Neural progenitor cell (in vitro differentiated cells): ENCODE measurements around the gene VANGL2. TPM values are rescaled to one million over a fixed set of nuclear protein-coding genes. Genes with fewer than 3 reads are reported as not detected.

Experiments
- DNase-seq: peaks from one replicate; pipeline ENCODE4 v3.0.0-alpha.2; 2016; ENCODE audit warnings: low spot score
- H2AFZ ChIP-seq: fragments of 200-600 bp; sonication (generic); replicated peaks from 2 replicates; pipeline ENCODE4 v1.6.1; 2016; ENCODE audit warnings: antibody characterized with exemption
- H3F3A ChIP-seq: fragments of 200-600 bp; sonication (generic); 2 replicates; pipeline ENCODE4 v1.6.1; 2016; ENCODE audit warnings: antibody characterized with exemption, low read depth
- H3K27ac ChIP-seq: fragments of 200-600 bp; sonication (generic); 2 replicates; pipeline ENCODE4 v1.5.1; 2016; ENCODE audit warnings: mild to moderate bottlenecking
- H3K27me3 ChIP-seq: fragments of 200-600 bp; sonication (generic); 2 replicates; pipeline ENCODE4 v1.6.1; 2016; ENCODE audit warnings: mild to moderate bottlenecking, moderate library complexity
- H3K36me3 ChIP-seq: fragments of 200-600 bp; sonication (generic); 2 replicates; pipeline ENCODE4 v1.5.1; 2016
- H3K4me1 ChIP-seq: fragments of 200-600 bp; sonication (generic); 2 replicates; pipeline ENCODE4 v1.6.1; 2016; ENCODE audit warnings: mixed run types
- H3K4me2 ChIP-seq: fragments of 200-600 bp; sonication (generic); 2 replicates; pipeline ENCODE4 v1.6.1; 2016
- H3K4me3 ChIP-seq: fragments of 200-600 bp; sonication (generic); 2 replicates; pipeline ENCODE4 v1.5.1; 2016
- H3K79me2 ChIP-seq: fragments of 200-600 bp; sonication (generic); 2 replicates; pipeline ENCODE4 v1.6.1; 2016; ENCODE audit warnings: low read depth
- H3K9ac ChIP-seq: fragments of 200-600 bp; sonication (generic); 2 replicates; pipeline ENCODE4 v1.6.1; 2016
- H3K9me3 ChIP-seq: fragments of 200-600 bp; sonication (generic); 2 replicates; pipeline ENCODE4 v1.5.1; 2016; ENCODE audit warnings: low read depth
- H4K20me1 ChIP-seq: fragments of 200-600 bp; sonication (generic); 2 replicates; pipeline ENCODE4 v1.6.1; 2016; ENCODE audit warnings: low read depth
- H3K27ac Mint-ChIP-seq: 3 replicates; pipeline ENCODE4 v1.8.0; 2021; ENCODE audit warnings: mixed read lengths
- H3K27me3 Mint-ChIP-seq: 2 replicates; pipeline ENCODE4 v1.8.0; 2022; ENCODE audit warnings: low read depth, mild to moderate bottlenecking, inconsistent platforms, moderate library complexity, mixed read lengths; ENCODE audit not compliant: insufficient read depth
- H3K36me3 Mint-ChIP-seq: 3 replicates; pipeline ENCODE4 v1.8.0; 2021; ENCODE audit warnings: mixed read lengths
- H3K4me1 Mint-ChIP-seq: 3 replicates; pipeline ENCODE4 v1.8.0; 2021; ENCODE audit warnings: mixed read lengths
- H3K4me3 Mint-ChIP-seq: 3 replicates; pipeline ENCODE4 v1.8.0; 2021; ENCODE audit warnings: mild to moderate bottlenecking, moderate library complexity, mixed read lengths
- H3K9me3 Mint-ChIP-seq: 3 replicates; pipeline ENCODE4 v1.8.0; 2020; ENCODE audit warnings: mixed read lengths
- EZH2 ChIP-seq: fragments of 200-600 bp; sonication (generic); IDR thresholded peaks from 2 replicates; pipeline ENCODE4 v1.6.1; 2017; ENCODE audit warnings: antibody characterized with exemption, mild to moderate bottlenecking, moderate library complexity
- EZH2phosphoT487 ChIP-seq: fragments of 200-600 bp; sonication (generic); IDR thresholded peaks from 2 replicates; pipeline ENCODE4 v1.6.1; 2017; ENCODE audit warnings: antibody characterized with exemption
- total RNA-seq: library from RNA; depleted of rRNA; stranded (reverse); fragments of >200 nt; gene quantifications from 2 replicates; pipeline ENCODE4 v1.2.3, GENCODE V29; 2015; ENCODE audit warnings: low replicate concordance
- TF ChIP-seq, protein P1 (sequence below): fragments of 200-600 bp; sonication (generic); IDR thresholded peaks from 2 replicates; pipeline ENCODE4 v1.5.1; 2017; ENCODE audit warnings: antibody characterized with exemption, mild to moderate bottlenecking

Gene VANGL2
- total RNA-seq, 1 donor from 2014 or later, result 23.0 TPM

DNA sequence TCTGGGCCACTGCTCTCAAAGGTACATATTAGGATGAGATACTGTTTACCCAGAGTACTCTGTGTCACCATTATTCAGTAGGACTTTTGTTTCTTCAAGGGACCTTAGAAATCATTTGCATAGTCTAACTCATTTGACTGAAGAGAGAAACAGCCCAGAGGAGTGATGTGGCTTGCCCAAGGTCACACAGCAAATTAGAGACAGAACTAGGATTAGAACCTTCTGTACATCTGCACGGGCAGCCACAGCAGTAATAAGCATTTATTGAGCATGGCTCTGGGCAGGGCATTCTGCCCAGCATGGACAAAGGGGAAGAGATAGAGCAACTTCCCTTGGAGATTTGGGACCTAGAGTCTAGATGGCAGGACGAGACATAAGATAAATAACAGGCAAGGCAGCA lies 39.2 kb upstream of the VANGL2 start:
- H3F3A ChIP-seq, result peaks cover 17% of the 10 kb centered on the region
- no peak for DNase-seq
- peaks cover 34% of the 10 kb centered on the region for H3K4me1 Mint-ChIP-seq
- peaks cover 19% of the 10 kb centered on the region for H3K36me3 Mint-ChIP-seq
- H3K9me3 ChIP-seq, result no peaks in the 10 kb centered on the region
- peaks cover 22% of the 10 kb centered on the region for H3K4me1 ChIP-seq
- no peak overlapping the region for H3K4me2 ChIP-seq
- no peak overlapping the region for H3K4me3 ChIP-seq
- H3K27me3 Mint-ChIP-seq, result peaks cover 8% of the 10 kb centered on the region
- no peaks in the 10 kb centered on the region for H3K27me3 ChIP-seq
- no peaks in the 10 kb centered on the region for H3K9me3 Mint-ChIP-seq
- TF ChIP-seq, protein P1, sequence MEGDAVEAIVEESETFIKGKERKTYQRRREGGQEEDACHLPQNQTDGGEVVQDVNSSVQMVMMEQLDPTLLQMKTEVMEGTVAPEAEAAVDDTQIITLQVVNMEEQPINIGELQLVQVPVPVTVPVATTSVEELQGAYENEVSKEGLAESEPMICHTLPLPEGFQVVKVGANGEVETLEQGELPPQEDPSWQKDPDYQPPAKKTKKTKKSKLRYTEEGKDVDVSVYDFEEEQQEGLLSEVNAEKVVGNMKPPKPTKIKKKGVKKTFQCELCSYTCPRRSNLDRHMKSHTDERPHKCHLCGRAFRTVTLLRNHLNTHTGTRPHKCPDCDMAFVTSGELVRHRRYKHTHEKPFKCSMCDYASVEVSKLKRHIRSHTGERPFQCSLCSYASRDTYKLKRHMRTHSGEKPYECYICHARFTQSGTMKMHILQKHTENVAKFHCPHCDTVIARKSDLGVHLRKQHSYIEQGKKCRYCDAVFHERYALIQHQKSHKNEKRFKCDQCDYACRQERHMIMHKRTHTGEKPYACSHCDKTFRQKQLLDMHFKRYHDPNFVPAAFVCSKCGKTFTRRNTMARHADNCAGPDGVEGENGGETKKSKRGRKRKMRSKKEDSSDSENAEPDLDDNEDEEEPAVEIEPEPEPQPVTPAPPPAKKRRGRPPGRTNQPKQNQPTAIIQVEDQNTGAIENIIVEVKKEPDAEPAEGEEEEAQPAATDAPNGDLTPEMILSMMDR, result no peak
- TF ChIP-seq EZH2phosphoT487 (no peak), EZH2 (no peak)
- H3K27ac ChIP-seq, result peak overlapping the region; percentile 79
- H3K36me3 ChIP-seq, result no peaks in the 10 kb centered on the region
- no peak overlapping the region for H3K9ac ChIP-seq
- H3K27ac Mint-ChIP-seq, result peak overlapping the region; percentile 64
- no peaks in the 10 kb centered on the region for H3K79me2 ChIP-seq
- H2AFZ ChIP-seq, result no peak overlapping the region
- no peak overlapping the region for H3K4me3 Mint-ChIP-seq
- no peaks in the 10 kb centered on the region for H4K20me1 ChIP-seq

DNA sequence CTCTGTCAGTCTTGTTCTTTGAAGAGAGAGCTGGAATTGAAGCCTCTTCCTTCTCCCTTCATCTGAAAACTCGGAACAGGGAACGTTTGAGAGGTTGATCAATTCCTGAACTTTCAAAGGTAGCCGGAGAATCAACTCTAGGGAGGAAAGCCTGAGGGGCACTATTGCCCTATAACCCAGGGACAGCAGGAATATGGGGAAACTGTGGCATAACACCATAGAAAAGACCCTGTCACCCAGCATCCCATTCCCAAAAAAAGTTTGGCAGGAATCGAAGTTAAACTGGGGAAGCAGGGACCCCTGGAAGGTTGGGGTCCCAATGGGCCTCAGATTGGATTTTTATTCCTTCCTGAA lies 38.6 kb upstream of the VANGL2 start:
- Histone ChIP-seq H3K9ac (peak overlapping the region; percentile 6), H3K4me3 (no peak overlapping the region), H3K4me2 (no peak overlapping the region), H3K27me3 (no peaks in the 10 kb centered on the region), H3K9me3 (no peaks in the 10 kb centered on the region), H3F3A (peaks cover 17% of the 10 kb centered on the region), H3K27ac (peak overlapping the region; percentile 79), H3K79me2 (no peaks in the 10 kb centered on the region), H3K36me3 (no peaks in the 10 kb centered on the region), H4K20me1 (no peaks in the 10 kb centered on the region), H3K4me1 (peaks cover 22% of the 10 kb centered on the region), H2AFZ (no peak overlapping the region)
- no peak for DNase-seq
- no peak overlapping the region for H3K4me3 Mint-ChIP-seq
- H3K27ac Mint-ChIP-seq, result peak overlapping the region; percentile 64
- peaks cover 14% of the 10 kb centered on the region for H3K36me3 Mint-ChIP-seq
- peaks cover 35% of the 10 kb centered on the region for H3K4me1 Mint-ChIP-seq
- TF ChIP-seq, protein P1, result no peak
- TF ChIP-seq EZH2phosphoT487 (no peak), EZH2 (no peak)
- no peaks in the 10 kb centered on the region for H3K9me3 Mint-ChIP-seq
- H3K27me3 Mint-ChIP-seq, result peaks cover 8% of the 10 kb centered on the region

DNA sequence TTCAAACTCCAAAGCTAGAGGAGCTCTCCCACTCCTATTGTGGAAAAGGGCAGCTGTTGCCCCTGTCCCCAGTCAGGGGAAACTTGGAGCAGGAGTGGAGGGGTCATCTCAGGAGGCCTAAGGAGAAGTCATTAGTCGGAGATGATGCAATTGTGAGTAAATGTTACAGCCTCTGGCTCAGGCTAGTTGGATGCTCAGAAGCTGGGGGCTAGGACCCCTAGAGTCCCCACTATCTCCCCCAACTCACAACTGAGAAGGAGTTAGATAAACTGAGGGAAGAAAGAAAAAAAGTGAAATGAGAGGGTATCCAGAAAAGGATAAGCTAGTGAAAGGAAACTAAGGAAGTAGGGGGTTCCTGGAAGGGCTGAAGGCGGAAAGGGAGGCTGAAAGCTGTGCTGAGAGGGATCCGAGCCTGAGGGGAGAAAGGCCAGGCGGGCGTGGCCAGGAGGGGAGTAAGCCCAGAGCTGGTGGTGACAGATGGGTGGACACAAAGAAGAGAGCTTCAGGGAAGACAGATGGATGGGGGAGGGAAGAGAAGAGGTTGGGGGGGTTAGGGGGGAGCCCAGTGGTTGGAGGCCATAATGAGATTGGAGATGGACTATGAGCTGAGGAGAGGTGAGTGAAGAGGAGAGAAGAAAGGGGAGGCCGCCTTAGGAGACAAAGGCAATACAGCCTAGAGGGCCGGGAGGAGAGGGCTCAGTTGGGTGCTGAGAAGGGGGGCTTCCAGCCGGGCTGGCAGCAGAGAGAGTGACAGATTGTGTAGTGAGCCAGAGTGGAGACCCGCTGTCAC lies 38.0 kb upstream of the VANGL2 start:
- H3K4me2 ChIP-seq, result peak overlapping the region; percentile 61
- Mint-ChIP-seq H3K36me3 (peaks cover 14% of the 10 kb centered on the region), H3K27ac (peak overlapping the region; percentile 98), H3K4me1 (peaks cover 36% of the 10 kb centered on the region), H3K4me3 (peak overlapping the region; percentile 18), H3K9me3 (no peaks in the 10 kb centered on the region), H3K27me3 (peaks cover 8% of the 10 kb centered on the region)
- no peaks in the 10 kb centered on the region for H3K79me2 ChIP-seq
- H3K9ac ChIP-seq, result peak overlapping the region; percentile 6
- TF ChIP-seq EZH2phosphoT487, result no peak
- no peak for TF ChIP-seq EZH2
- TF ChIP-seq, protein P1, result no peak
- no peaks in the 10 kb centered on the region for H4K20me1 ChIP-seq
- no peak overlapping the region for H3K4me3 ChIP-seq
- peak; percentile 62 for DNase-seq
- peaks cover 22% of the 10 kb centered on the region for H3K4me1 ChIP-seq
- H3K9me3 ChIP-seq, result no peaks in the 10 kb centered on the region
- H2AFZ ChIP-seq, result peak overlapping the region; percentile 69
- no peaks in the 10 kb centered on the region for H3K27me3 ChIP-seq
- H3K27ac ChIP-seq, result peak overlapping the region; percentile 79
- peaks cover 17% of the 10 kb centered on the region for H3F3A ChIP-seq
- no peaks in the 10 kb centered on the region for H3K36me3 ChIP-seq
